ENCODE results near the gene IDH1. TPM values are rescaled to one million over a fixed set of nuclear protein-coding genes. Genes with fewer than 3 reads are reported as not detected.

Gene IDH1
- total RNA-seq, 4 donors from 2014 or later = 45.7 to 68.6 (median 57.7) TPM

DNA sequence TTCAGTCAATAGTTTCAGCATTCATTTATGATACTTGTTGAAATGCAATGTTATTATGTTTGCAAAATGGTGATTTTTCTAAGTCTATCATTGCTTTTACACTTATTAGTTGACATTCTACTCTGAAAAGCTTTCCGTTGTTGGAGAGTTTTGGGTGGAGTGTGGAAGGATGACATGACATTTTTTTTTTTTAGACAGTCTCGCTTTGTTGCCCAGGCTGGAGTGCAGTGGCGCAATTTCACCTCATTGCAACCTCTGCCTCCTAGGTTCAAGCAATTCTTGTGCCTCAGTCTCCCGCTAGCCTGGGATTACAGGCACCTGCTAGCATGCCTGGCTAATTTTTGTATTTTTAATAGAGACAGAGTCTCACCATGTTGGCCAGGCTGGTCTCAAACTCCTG, 41.0 kb upstream of the IDH1 start:
- Histone ChIP-seq H3K27me3 (no peaks in the 10 kb centered on the region), H3K4me1 (peaks cover 0 to 6% (median 0%) of the 10 kb centered on the region in 4 donors), H3K9me3 (peaks cover 0 to 4% (median 0%) of the 10 kb centered on the region in 4 donors), H3K36me3 (peaks cover 0 to 67% (median 0%) of the 10 kb centered on the region in 3 donors), H3K4me3 (no peak overlapping the region), H3K27ac (no peak overlapping the region)
- TF ChIP-seq POLR2A (IDR thresholded peaks at IDR 0.05) (no peak), CTCF (IDR thresholded peaks at IDR 0.05) (no peak), EP300 (IDR thresholded peaks at IDR 0.05) (no peak)
- no peak for DNase-seq (ENCODE audit: low spot score in 2 of 2)
- 91 to 93% methylated on average over 4 of the region's 4 CpGs for WGBS, 2 donors

GRCh38 chr2:208294482-208295024, 39.7 kb upstream of the IDH1 start:
- no peak for DNase-seq (ENCODE audit: low spot score in 2 of 2)
- TF ChIP-seq POLR2A (IDR thresholded peaks at IDR 0.05) (no peak), CTCF (IDR thresholded peaks at IDR 0.05) (no peak), EP300 (IDR thresholded peaks at IDR 0.05) (no peak)
- Histone ChIP-seq H3K27me3 (no peaks in the 10 kb centered on the region), H3K36me3 (peaks cover 0 to 70% (median 0%) of the 10 kb centered on the region in 3 donors), H3K27ac (peak overlapping the region in 1 of 4 donors; percentile 32), H3K4me3 (no peak overlapping the region), H3K9me3 (peaks cover 0 to 13% (median 0%) of the 10 kb centered on the region in 4 donors), H3K4me1 (peaks cover 0 to 6% (median 0%) of the 10 kb centered on the region in 4 donors)
- 70 to 73% methylated on average over 4 of the region's 4 CpGs for WGBS, 2 donors

DNA sequence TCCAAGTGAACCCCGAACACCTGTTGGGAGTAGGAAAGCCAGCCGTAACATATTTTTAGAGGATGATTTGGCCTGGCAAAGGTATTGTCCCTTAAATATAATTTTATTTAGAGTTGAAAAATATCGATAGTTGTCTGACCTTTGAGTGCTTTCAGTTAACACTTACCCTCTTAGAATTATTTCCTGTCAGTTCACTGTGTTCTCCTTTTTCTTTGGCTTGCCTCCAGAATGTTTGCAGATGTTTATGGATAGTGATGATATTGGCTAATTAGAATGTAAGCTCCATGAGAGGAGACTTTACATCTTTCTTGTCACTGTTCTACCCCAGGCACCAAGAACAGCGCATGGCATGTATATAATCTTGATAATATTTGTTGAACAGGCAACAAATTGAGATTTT, 31.0 kb upstream of the IDH1 start:
- 73 to 76% methylated on average over 4 of the region's 4 CpGs for WGBS, 2 donors
- TF ChIP-seq EP300 (IDR thresholded peaks at IDR 0.05) = no peak
- DNase-seq (ENCODE audit: low spot score in 2 of 2) = no peak
- no peaks in the 10 kb centered on the region for H3K27me3 ChIP-seq
- H3K36me3 ChIP-seq = peaks cover 0 to 75% (median 0%) of the 10 kb centered on the region in 3 donors
- peaks cover 0 to 9% (median 0%) of the 10 kb centered on the region in 4 donors for H3K9me3 ChIP-seq
- H3K27ac ChIP-seq = peak overlapping the region in 1 of 4 donors; percentile 11
- peaks cover 0 to 17% (median 0%) of the 10 kb centered on the region in 4 donors for H3K4me1 ChIP-seq
- no peak overlapping the region for H3K4me3 ChIP-seq

GRCh38 chr2:208280933-208281332, 26.1 kb upstream of the IDH1 start:
- no peaks in the 10 kb centered on the region for H3K27me3 ChIP-seq
- 63 to 74% methylated on average over 3 of the region's 3 CpGs for WGBS, 2 donors
- H3K4me3 ChIP-seq = no peak overlapping the region
- TF ChIP-seq EP300 (IDR thresholded peaks at IDR 0.05) = no peak
- no peak for TF ChIP-seq CTCF (IDR thresholded peaks at IDR 0.05)
- H3K4me1 ChIP-seq = peaks cover 0 to 19% (median 0%) of the 10 kb centered on the region in 4 donors
- peak overlapping the region in 2 of 4 donors; percentile 0 to 12 for H3K27ac ChIP-seq
- peaks cover 0 to 76% (median 18%) of the 10 kb centered on the region in 3 donors for H3K36me3 ChIP-seq
- peaks cover 0 to 6% (median 0%) of the 10 kb centered on the region in 4 donors for H3K9me3 ChIP-seq
- no peak for DNase-seq (ENCODE audit: low spot score in 2 of 2)

GRCh38 chr2:208280234-208280633, 25.4 kb upstream of the IDH1 start:
- TF ChIP-seq EP300 (IDR thresholded peaks at IDR 0.05) (no peak), CTCF (IDR thresholded peaks at IDR 0.05) (no peak), POLR2A (IDR thresholded peaks at IDR 0.05) (no peak)
- no peak for DNase-seq (ENCODE audit: low spot score in 2 of 2)
- Histone ChIP-seq H3K27ac (no peak overlapping the region), H3K4me3 (no peak overlapping the region), H3K36me3 (peaks cover 0 to 80% (median 19%) of the 10 kb centered on the region in 3 donors), H3K27me3 (no peaks in the 10 kb centered on the region), H3K4me1 (peaks cover 0 to 13% (median 0%) of the 10 kb centered on the region in 4 donors), H3K9me3 (peaks cover 0 to 6% (median 0%) of the 10 kb centered on the region in 4 donors)
- WGBS, 2 donors = 95 to 96% methylated on average over 2 of the region's 2 CpGs

Measured in tibial nerve (tissue), 4 donors.